NCI-H748 (cell line): Measurements from ENCODE around the gene CILP2.

Source experiments
- DNase-seq: peaks from one replicate; lab custom pipeline; 2025; ENCODE audit not compliant: unreplicated experiment; lab: John Stamatoyannopoulos, UW

The CILP2 gene

DNA sequence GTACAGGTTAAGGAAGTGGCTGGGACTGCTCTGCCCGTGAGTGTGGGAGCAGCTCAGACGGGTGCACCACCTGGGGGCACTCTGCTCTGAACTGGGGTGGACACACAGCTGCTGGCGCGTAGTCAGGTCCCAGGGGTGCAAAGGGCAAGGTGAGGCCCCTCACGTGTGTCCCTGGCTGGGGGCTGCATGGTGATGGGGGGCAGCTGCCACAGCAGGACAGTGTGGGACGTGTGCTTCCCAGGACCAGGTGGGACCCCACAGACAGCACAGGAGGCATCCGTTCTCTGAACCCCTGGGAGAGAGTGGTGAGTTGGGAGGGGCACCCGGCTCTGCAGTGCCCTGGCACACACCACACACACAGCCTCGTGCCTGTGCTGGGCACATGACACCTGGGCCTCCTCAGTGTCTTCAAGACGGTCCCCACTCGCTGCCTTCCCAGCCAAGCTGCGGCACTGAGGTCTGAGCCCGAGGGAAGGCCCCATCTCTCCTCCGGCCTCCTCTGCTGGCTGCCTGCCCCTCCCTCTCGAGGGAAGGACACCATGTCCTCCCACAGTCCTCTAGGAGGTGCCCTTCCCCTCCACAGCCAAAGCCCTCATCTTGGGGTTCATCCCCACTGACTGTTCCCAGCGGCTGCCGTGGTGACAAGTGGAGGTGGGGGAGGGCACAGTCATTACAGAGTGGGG lies 24.7 kb downstream of the CILP2 start:
- DNase-seq: no peak

DNA sequence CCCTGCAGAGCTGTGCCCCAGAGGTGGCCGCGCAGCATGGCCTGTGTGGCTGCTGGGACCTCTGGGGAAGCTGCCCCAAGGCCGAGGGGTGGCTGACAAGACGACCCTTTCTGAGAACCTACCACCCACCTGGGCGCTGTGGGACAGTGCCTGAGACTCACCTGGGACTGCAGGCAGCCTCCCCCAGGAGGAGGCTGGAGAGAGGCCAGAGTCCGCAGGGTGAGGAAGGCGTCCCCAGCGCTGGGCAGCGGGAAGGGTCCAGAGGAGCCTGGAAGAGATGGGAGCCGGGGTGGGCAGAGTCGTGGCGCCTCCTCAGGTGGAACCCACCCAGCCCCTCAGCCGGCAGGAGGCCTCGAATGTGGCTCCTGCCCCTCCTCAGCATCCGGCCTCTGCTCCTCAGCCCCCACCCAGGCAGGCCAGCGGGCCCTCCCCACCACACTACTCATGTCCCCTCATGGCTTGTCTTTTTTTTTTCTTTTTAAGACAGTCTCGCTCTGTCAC lies 25.3 kb downstream of the CILP2 start:
- no peak for DNase-seq

DNA sequence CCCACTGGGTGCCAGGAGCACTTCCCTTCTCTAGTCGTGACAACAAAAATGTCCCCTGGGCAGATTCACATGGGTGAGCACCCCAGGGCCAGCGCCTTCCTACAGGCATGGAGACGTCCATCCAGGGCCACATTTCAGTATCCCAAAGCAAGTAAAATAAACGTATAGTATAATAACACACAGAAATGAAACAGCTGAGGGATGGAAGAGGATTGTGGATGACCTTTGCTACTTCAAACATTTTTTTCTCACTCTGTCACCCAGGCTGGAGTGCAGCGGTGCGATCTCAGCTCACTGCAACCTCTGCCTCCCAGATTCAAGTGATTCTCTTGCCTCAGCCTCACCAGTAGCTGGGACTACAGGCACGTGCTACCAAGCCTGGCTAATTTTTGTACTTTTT lies 28.2 kb downstream of the CILP2 start:
- DNase-seq: no peak

DNA sequence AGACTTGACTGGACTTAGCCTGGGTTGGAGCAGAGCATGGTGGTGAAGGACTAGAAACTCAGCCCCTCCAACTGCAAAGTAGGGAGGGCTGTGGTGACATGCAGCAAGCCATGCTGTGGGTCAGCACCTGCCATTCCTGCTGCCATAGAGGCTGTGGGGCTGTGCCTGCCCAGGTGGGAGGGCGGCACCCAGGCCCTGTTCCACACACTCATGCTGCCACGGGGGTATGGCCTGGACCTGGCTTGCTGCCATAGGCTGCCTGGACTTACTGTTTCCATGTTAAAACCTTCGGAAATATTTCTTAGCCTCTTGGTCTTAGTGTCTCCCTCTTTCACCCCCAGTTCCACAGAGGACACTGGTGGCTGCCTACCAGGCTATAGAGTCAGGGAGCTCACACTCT lies 29.3 kb downstream of the CILP2 start:
- DNase-seq: no peak

DNA sequence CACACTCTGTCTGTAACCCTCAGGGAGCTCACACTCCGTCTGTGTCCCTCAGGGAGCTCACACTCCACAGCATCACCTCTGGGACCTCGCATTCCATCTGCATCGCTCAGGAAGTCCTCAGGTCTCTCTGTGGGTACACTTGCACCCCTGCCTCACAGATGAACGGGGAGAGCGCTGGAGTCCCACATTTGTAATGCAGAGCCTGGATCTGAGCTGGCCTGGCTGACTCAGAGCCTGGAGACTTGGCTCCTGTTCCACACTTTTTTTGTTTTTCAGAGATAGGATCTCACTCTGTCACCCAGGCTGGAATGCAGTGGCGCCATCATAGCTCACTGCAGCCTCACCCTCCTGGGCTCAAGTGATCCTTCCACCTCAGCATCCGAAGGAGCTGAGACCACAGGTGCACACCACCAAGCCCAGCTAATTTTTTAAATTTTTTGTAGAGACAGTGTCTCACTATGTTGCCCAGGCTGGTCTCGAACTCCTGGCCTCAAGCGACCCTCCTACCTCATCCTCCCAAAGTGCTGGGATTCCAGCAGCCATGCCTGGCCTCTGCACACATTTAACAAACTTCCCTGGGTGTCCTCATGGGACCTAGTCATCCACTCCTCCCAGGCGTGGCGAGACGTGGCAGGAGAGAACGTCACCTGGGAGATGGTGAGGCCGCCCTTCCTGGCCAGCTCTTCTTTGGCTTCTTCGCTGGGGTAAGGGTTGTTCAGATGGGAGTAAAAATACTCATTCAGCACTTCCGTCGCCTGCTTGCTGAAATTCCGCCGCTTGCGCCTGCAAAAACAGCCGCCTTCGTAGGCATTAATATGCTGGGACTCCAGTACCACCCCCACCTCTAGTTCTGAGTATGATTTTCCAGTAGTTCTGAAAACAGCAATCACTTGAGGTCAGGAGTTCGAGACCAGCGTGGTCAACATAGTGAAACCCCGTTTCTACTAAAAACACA lies 31.0 kb downstream of the CILP2 start:
- no peak for DNase-seq

DNA sequence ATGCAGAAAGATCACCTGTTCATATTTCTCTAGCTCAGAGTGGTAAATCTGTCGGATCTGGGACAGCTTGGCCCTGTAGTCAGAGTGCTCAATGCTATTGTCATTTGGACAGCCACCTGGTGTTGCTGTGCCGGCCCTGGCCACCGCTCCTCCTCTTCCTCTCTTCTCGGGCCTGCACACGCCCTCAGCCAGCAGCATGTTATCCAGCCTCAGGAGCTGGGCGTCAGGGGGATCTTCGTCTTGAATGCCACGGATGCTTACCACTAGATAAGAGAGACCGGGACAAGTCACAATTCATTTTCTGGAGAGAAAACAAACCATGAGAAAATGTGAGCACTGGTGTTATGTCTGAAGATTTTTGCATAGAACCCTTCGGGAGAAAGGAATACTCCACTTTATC lies 32.5 kb downstream of the CILP2 start:
- DNase-seq: no peak

DNA sequence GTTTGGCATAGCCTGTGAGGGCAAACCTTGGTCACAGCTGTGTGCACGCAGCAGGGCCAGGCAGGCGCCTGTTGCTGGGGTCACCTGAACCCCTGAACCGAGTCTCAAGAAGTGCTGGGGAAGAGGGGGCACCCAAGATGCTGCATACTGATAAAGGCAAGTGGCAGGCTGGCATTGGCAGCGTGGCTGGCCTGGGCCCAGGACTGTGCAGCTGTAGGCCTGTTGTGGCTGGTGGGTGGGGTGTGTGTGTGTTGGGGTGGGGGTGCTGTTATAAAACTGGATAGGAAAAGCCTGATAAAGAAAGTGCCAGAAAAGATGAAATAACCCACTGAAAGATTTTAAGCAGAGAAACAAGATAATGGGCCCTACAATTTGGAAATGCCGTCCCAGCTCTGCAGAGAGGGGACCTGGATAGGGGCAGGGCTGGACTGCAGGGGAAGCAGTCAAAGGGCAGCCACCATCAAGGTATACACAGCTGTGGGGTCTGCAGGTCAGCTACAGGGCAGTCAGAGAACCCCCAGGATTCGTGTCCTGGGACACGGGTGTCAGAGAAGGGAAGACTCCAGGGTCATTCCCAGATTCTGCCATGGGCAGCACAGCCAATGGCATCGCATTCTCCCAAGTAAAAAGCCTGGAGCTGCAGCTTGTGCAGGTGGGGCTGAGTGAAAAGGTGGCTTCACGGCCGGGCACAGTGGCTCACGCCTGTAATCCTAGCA lies 33.2 kb downstream of the CILP2 start:
- DNase-seq: no peak

DNA sequence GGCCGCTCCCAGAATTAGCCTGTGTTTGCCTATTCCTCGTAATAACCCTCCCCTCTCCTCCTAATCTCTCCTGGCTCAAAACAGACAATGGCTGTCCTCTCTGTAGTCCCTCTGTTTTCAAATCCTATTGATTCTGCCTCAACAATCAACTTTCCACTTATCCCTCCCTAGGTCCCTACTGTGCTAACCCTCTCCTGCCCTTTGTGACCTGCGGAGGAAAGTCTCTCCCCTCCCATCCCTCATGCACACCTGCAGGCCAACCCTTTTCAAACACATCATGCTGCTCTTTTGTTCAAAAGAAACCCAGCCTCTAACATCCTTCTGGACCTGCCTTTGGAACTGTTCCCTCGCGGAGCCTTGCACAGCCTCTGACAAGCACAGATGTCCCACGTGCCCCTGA lies 37.3 kb downstream of the CILP2 start:
- DNase-seq: peak; percentile 93

DNA sequence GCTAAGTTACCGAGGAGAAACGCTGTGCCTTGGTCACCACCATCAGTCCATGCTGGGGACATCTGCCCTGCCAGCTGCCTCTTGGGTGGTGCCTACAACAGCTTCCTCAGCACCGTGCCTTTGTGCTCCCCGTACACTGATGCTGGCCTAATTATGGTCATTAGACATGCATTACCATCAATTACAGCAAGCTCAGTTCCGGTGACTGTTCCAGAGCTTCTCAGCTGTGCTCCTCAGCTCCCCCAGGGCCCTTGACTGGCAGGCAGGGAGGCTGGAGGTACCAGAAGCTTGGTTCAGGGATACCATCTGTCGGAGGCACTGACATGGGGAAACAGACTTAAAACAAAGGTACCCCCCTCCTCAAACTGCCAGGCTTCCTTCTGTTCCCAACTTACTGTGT lies 40.2 kb downstream of the CILP2 start:
- peak; percentile 97 for DNase-seq

DNA sequence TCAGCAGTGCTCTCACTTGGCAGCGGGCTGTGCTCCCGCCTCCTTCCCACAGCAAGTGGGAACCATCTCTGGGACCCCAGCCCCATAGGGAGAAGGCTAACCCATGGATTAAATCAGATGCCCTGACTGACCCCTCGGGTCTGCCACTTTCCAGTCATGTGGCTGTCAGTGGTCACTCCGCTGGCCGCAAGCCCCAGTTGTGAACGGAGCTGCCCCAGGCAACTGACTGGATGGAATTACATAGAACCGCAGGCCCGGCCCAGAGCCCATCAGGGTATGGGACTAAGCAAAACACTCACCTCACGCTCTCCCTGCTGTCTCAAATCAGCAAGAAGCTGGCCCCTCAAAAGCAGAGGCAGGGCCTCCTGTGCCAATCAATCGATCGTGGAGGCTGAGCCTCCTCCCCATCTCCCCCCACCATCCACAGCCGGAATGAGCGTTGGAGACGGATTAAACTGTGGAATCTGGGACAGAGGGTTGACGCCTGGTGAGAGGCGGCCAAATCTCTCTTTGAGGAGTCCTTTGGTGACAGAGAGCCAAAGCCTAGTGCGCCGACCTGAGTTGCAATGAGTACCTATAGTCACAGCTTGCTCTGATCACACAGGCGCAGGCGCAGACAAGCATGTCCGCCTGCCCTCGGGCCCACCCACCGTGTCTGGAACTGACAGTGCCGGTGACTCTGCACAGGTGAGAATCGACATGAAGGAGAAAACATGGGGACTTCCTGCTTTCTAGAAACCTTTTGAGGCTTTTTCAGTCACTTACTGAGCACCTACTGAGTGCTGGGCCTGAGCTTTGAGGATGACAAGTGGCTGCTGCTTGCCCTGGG lies 41.7 kb downstream of the CILP2 start:
- DNase-seq: no peak

DNA sequence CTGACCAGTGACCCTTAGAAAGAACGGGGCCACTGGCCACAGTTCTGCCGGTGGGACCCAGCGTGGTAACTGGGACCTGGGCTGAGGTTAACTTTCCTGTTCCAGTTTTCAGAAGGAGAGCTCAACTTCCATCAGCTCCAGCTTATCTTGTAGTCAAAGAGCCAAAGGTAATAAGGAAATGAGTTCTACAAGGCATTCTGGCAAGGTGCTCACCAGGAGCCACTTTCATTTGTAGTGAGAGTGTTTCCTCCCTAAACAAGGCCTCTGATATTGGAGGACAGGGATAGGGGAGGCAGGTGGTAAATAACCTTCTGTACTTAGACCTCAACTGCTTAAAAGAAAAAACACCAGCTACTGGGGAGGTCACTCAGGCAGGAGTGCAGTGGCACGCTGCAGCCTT lies 42.4 kb downstream of the CILP2 start:
- DNase-seq: no peak

DNA sequence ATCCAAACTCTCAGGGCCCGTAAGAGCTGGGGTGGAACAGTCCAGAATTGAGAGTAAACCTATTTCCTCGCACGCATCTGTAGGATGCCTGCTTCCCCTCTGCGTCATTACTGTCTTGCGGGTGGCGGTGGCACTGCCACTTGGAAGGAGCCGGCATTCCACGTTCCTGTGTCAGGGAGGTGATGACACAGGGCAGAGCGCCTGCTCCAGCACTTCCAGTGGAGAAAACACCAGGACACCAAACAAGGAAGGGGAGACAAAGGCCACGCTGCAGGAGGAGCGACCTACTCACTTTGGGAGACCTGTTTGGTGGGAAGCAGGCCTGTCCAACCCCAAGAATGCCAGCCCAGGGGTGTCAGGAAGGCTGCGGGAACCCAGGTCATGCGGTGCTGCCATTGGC lies 43.3 kb downstream of the CILP2 start:
- DNase-seq: no peak

DNA sequence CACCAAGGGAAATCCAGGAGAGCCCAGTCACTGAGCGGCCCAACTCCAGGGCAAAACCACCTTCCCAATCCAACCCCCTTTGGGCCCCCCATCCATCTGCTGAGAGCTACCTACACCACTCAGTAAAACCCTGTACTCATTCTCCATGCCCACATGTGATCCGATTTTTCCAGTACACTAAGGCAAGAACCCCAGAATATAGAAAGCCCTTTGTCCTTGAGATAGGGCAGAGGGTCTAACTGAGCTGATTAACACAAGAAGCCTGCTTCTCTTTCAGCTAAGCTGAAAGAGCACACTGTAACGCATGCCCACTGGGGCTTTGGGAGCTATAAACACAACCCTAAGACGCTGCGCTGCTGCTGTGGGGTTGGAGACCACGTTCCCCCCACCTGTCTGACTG lies 44.4 kb downstream of the CILP2 start:
- DNase-seq: no peak

DNA sequence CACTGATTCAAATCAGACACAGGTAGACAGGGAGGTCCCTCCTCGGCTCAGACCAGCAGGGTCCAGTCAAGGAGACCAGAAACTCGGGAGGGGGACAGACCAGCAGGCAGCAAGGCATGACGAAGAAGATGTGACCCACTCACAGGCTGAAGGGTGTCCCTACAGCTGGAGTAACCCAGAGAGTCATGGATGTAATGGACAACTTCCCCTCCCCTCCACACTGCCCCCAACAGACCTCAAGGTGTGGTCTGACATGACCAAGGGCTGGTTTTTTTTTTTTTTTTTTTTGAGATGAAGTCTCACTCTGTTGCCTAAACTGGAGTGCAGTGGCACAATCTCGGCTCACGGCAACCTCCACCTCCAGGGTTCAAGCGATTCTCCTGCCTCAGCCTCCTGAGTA lies 46.3 kb downstream of the CILP2 start:
- no peak for DNase-seq

DNA sequence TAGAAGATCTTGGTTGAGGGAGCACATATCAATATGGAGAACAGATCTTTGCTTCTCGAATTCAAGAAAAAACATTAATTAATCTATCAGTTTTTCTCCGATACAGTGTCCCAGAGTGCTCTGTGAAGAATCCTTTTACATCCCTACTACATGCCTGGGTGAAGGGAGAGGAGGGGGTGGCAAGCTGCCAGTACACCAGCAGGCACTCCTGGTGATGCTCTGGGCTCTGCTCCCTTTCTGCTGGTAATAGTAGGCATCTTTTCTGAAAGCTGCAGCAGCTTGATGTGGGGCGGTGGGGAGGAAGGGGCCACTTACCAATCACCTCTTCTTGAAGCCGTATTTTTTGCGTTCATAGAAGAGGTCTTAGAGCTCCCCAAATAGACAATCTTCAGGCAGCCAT lies 49.7 kb downstream of the CILP2 start:
- no peak for DNase-seq

DNA sequence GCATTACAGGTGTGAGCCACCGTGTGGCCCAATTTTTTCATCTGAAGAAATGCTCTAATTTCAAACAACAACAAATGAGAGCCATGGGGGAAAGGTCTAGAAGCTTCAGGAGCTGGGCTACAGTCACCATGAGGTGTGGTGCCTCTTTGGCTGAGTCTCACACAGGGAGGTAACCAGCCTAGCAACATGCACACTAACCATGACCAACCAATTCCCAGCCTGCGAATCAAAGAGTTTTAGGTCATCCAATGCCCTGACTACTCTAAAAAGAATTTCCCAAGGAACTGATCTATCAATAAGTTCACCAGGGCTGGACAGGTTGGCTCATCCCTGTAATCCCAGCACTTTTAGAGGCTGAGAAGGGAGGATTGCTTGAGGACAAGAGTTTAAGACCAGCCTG lies 50.5 kb downstream of the CILP2 start:
- DNase-seq: no peak

DNA sequence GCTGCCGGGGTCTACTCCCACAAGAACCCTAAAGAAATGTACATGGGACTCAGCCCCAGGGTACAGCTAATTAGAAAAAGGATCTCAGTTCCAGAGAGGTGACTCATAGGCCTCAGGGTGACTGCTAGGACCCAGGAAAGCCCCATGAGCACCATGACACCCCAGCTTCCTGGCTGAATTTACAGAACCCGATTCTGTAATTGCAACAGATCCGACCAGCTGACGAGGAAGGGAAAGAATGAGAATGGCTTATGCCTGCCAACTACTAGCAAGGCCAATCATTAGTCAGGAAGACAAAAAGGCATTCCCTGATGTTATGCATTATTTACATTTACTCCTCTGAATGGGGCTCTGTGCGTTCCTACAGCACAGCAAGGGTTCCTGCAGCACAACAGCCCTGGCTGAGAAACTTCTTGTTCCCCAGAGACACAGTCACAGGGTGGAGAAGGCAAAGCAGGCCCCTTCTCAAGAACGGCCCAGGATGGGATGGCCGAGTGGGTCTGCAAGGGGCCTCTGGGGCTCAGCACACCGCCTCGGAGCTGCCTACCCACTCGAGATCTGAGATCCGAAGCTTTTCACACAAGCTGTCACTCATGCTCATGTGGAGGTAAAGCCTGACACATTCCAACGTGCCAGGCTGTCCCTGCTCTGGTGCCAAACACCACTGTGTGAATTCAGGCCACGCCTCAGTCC lies 53.2 kb downstream of the CILP2 start:
- DNase-seq: no peak

DNA sequence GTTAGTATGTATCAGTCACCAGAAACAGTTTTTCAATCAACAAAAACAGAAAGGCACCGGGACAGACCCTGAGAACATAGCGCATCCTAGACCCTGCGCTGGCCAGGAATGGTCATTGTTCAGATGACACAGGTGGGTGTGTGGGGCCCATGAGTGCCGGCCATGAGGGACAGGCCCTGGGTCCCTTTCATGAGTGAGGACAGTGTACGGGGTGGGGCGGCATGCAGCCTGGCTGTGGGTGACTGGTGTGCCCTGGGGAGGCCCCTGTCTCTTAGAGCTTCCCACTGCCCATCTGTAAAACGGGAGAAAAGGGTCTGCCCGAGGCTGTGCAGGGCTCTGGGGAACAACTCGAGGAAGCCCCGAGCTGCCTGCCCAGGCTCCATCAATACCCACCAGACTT lies 54.6 kb downstream of the CILP2 start:
- no peak for DNase-seq

DNA sequence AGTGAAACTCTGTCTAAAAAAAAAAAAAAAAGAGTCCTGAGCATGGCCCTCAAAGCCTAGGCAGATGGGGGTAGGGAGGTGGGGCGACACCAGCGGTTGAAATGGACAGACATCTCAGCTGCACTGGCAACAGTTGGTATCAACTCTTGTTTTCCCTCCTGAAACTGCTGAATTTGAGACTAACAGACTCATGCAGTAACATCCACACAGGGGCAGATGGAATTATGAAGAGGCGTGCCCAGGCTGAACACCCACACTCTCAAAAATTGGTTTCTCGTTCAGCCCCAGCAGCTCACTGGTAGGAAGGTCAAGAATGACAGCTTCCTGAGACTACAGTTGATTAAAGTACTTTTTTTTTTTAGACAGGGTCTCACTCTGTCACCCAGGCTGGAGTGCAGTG lies 56.3 kb downstream of the CILP2 start:
- no peak for DNase-seq

DNA sequence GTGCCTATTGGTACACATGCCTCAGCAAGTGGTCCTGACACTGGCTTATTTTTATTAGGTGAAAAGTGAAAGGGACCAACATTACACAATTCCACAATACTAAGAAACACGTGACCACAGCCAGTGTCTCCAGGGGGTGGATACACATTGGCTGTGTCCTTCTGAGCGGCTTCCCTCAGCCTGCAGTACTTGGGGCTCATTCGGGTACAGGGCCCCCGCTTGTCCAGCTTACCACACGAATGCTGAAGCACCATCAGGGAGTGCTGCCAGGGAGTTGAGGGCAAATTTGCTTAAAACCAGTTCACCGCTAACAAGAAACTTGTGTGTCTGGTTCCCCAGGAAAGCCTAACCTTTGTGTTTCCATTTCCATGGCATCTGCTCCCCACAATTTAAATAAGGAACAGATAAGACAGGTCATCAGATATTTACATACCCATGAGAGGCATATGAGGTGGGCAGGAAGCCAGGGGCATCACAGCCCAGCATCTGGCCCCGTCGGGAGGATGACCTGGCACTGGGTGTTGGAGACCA lies 57.2 kb downstream of the CILP2 start:
- no peak for DNase-seq
